Chondrocyte (in vitro differentiated cells): ENCODE data around the gene C1QTNF6. TPM values are rescaled to one million over a fixed set of nuclear protein-coding genes. Genes with fewer than 3 reads are reported as not detected.

Experiments
- DNase-seq: peaks from one replicate; pipeline ENCODE4 v3.0.0; 2021; ENCODE audit warnings: mixed read lengths, low spot score
- H3K27ac Mint-ChIP-seq: one replicate; pipeline ENCODE4 v1.8.0; 2021; ENCODE audit warnings: mild to moderate bottlenecking, moderate library complexity, mixed read lengths; ENCODE audit not compliant: unreplicated experiment
- H3K27me3 Mint-ChIP-seq: 2 replicates; pipeline ENCODE4 v1.8.0; 2021; ENCODE audit warnings: low read depth, mixed read lengths
- H3K36me3 Mint-ChIP-seq: 2 replicates; pipeline ENCODE4 v1.8.0; 2021; ENCODE audit warnings: low read depth, mixed read lengths
- H3K4me1 Mint-ChIP-seq: 2 replicates; pipeline ENCODE4 v1.8.0; 2021; ENCODE audit warnings: low read depth, mild to moderate bottlenecking, mixed read lengths
- H3K4me3 Mint-ChIP-seq: one replicate; pipeline ENCODE4 v1.8.0; 2021; ENCODE audit warnings: mild to moderate bottlenecking, moderate library complexity, mixed read lengths; ENCODE audit not compliant: unreplicated experiment
- H3K9me3 Mint-ChIP-seq: 2 replicates; pipeline ENCODE4 v1.8.0; 2021; ENCODE audit warnings: low read depth, mixed read lengths
- CTCF ChIP-seq: fragments of 200-600 bp; sonication (generic); IDR thresholded peaks from 2 replicates; pipeline ENCODE4 v1.5.0; 2021; ENCODE audit warnings: antibody characterized with exemption, mild to moderate bottlenecking, moderate library complexity
- total RNA-seq: library from RNA; stranded (reverse); gene quantifications from 3 replicates; pipeline ENCODE4 v1.2.1, GENCODE V29; 2021

C1QTNF6 gene
- total RNA-seq, 1 donor from 2014 or later = 11.3 TPM

GRCh38 chr22:37178350-37179125 is 9.5 kb downstream of the C1QTNF6 start:
- DNase-seq = peak; percentile 64
- Mint-ChIP-seq H3K4me3 (no peak overlapping the region), H3K27me3 (peaks cover 5% of the 10 kb centered on the region), H3K36me3 (peaks cover 2% of the 10 kb centered on the region), H3K9me3 (no peaks in the 10 kb centered on the region), H3K27ac (peak overlapping the region; percentile 9), H3K4me1 (peaks cover 35% of the 10 kb centered on the region)
- no peak for TF ChIP-seq CTCF

- peaks cover 35% of the 10 kb centered on the region for H3K4me1 Mint-ChIP-seq
- no peaks in the 10 kb centered on the region for H3K9me3 Mint-ChIP-seq
- DNase-seq = no peak
- no peak overlapping the region for H3K4me3 Mint-ChIP-seq
- no peak for TF ChIP-seq CTCF
- H3K27ac Mint-ChIP-seq = peak overlapping the region; percentile 78
- peaks cover 2% of the 10 kb centered on the region for H3K36me3 Mint-ChIP-seq
- peaks cover 5% of the 10 kb centered on the region for H3K27me3 Mint-ChIP-seq
These were observed 10.3 kb downstream of the C1QTNF6 start for GRCh38 chr22:37177755-37178154.

- Mint-ChIP-seq H3K36me3 (peaks cover 2% of the 10 kb centered on the region), H3K4me3 (no peak overlapping the region), H3K4me1 (peaks cover 35% of the 10 kb centered on the region), H3K27ac (peak overlapping the region; percentile 94), H3K9me3 (no peaks in the 10 kb centered on the region), H3K27me3 (peaks cover 5% of the 10 kb centered on the region)
- DNase-seq = peak; percentile 59
- TF ChIP-seq CTCF = no peak
These were observed 10.8 kb downstream of the C1QTNF6 start for GRCh38 chr22:37177221-37177620.

- H3K27me3 Mint-ChIP-seq = peaks cover 7% of the 10 kb centered on the region
- no peak for TF ChIP-seq CTCF
- no peaks in the 10 kb centered on the region for H3K36me3 Mint-ChIP-seq
- H3K27ac Mint-ChIP-seq = peak overlapping the region; percentile 94
- peak; percentile 75 for DNase-seq
- H3K9me3 Mint-ChIP-seq = no peaks in the 10 kb centered on the region
- H3K4me1 Mint-ChIP-seq = peaks cover 35% of the 10 kb centered on the region
- H3K4me3 Mint-ChIP-seq = peak overlapping the region; percentile 32
These were observed 11.5 kb downstream of the C1QTNF6 start for GRCh38 chr22:37176464-37177061.

- DNase-seq = peak; percentile 44
- Mint-ChIP-seq H3K9me3 (no peaks in the 10 kb centered on the region), H3K27ac (peak overlapping the region; percentile 94), H3K36me3 (no peaks in the 10 kb centered on the region), H3K4me1 (peaks cover 35% of the 10 kb centered on the region), H3K27me3 (peaks cover 10% of the 10 kb centered on the region), H3K4me3 (no peak overlapping the region)
- no peak for TF ChIP-seq CTCF
These were observed 12.4 kb downstream of the C1QTNF6 start for GRCh38 chr22:37175414-37176281.
